ENCODE results near the gene TSPAN32. TPM values are rescaled to one million over a fixed set of nuclear protein-coding genes. Genes with fewer than 3 reads are reported as not detected.

The TSPAN32 gene
- total RNA-seq, 5 donors from 2014 or later (not counting 1 experiment from before 2014, with no cell fraction given), result 66.9 to 185 (median 92.3) TPM

DNA sequence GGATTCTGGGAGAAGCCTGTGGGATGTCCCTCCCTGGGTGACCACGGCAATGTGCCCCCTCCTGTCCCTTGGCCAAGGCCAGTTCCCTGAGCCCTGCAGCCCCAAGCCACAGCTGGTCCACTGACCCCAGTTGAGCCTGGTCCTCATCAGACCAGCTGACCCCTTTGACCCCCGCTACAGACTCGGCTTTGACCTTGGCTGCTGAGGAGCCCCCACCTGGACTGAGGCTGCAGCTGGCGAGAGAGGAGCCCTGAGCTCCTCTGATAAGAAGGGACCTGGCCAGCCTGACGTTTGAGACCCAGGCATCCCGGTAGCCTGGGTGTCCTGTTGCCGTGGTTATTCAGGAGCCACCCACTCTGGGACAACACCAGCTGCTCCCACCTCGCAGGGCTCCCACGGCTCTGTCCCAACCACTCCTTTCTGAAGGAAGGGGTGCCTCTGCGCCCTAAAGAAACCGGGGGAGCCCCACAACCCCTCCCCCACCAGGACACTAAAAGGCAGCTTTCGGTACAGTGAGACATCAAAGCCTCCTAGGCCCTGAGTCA is 34.4 kb upstream of the TSPAN32 start:
- Mint-ChIP-seq H3K4me1 (peaks cover 28 to 34% (median 31%) of the 10 kb centered on the region in 3 donors), H3K9me3 (no peaks in the 10 kb centered on the region), H3K36me3 (no peaks in the 10 kb centered on the region), H3K27me3 (peaks cover 3 to 23% of the 10 kb centered on the region in 2 donors), H3K27ac (no peak overlapping the region), H3K4me3 (peak overlapping the region in 1 of 3 donors; percentile 64)
- ATAC-seq (replicated peaks in 1 of 4), result no peak
- DNase-seq, result no peak
- Histone ChIP-seq H3K9me3 (no peaks in the 10 kb centered on the region), H3K4me1 (ENCODE audit: control insufficient read depth in 1 of 2, extremely low read depth in 1 of 2, insufficient read depth in 2 of 2, low read length in 2 of 2) (peaks cover 4 to 58% of the 10 kb centered on the region in 2 experiments), H3K27me3 (replicated peaks in 1 of 2; ENCODE audit: control insufficient read depth in 2 of 2, extremely low read depth in 1 of 2, insufficient read depth in 2 of 2, low read length in 1 of 2) (peaks cover 0 to 48% of the 10 kb centered on the region in 2 experiments), H3K4me3 (ENCODE audit: control insufficient read depth in 1 of 2, extremely low read depth in 1 of 2, low read length in 1 of 2) (no peak overlapping the region), H3K27ac (ENCODE audit: low read length) (no peak overlapping the region), H3K36me3 (ENCODE audit: control insufficient read depth in 2 of 2, extremely low read depth in 1 of 2, insufficient read depth in 1 of 2, low read length in 1 of 2) (no peaks in the 10 kb centered on the region)
- 94% methylated on average over 9 of the region's 12 CpGs for WGBS (ENCODE audit: insufficient coverage)
- ChIA-PET CTCF (no interaction called here), POLR2A (no interaction called here)

DNA sequence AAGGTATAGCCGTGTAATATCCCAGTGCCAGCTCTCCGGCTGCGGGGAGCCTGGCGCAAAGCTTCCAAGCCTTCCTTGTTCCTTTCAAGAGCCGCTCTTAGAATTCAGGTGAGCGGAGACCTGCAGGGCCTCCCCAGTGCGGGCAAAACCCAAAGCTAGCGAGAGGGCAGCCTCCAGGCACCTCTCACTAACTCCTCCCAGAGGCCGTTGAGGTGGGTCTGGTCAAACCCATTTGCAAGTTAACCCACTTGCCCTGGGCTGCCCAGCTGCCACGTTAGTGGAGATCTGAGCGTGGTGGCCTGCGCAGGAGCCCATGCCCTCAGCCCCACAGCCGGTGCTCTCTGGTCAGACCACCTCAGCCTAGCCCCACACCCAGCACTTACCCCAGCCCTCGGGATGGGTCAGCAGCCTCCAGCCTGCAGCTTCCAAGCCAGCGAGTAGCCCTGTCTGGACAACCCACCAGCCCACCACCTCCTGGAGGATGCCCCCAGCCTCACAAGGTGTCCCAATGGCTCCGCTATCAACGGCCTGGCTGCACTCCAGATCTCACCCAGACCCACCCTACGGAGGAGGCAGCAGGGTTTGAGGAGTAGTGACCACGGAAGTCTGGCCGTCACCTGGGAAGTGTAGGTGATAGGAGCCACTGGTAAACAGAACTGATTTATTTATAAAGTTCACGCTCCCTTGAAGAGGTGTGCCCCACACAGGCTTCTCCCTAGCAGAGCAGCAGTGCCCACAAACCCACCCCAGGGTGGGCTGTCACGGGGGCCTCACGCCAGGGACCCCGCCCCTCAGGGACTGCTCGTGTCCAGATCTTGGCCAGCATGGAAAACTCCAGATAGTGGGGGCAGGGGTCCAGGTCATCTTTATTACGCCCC is 33.7 kb upstream of the TSPAN32 start:
- Mint-ChIP-seq H3K9me3 (no peaks in the 10 kb centered on the region), H3K27me3 (peaks cover 6 to 30% of the 10 kb centered on the region in 2 donors), H3K36me3 (no peaks in the 10 kb centered on the region), H3K4me3 (peak overlapping the region; percentile 61 to 65 (median 64)), H3K4me1 (peaks cover 28 to 35% (median 31%) of the 10 kb centered on the region in 3 donors), H3K27ac (peak overlapping the region; percentile 5 to 22)
- no peaks in the 10 kb centered on the region for H3K9me3 ChIP-seq
- H3K4me1 ChIP-seq (ENCODE audit: control insufficient read depth in 1 of 2, extremely low read depth in 1 of 2, insufficient read depth in 2 of 2, low read length in 2 of 2), result peaks cover 4 to 58% of the 10 kb centered on the region in 2 experiments
- ATAC-seq (replicated peaks in 1 of 4) (no peak), DNase-seq (no peak)
- WGBS (ENCODE audit: insufficient coverage), result 93% methylated on average over 10 of the region's 26 CpGs
- H3K27me3 ChIP-seq (replicated peaks in 1 of 2; ENCODE audit: control insufficient read depth in 2 of 2, extremely low read depth in 1 of 2, insufficient read depth in 2 of 2, low read length in 1 of 2), result peaks cover 0 to 55% of the 10 kb centered on the region in 2 experiments
- H3K4me3 ChIP-seq (ENCODE audit: control insufficient read depth in 1 of 2, extremely low read depth in 1 of 2, low read length in 1 of 2), result peak overlapping the region; percentile 12 to 15
- ChIA-PET CTCF (no interaction called here), POLR2A (interaction anchor here in 1 of 2 donors (0.6 kb wide), 1 partner anchor 917 kb away, joined by 4 read pairs; no protein-coding TSS in a partner anchor)
- no peak overlapping the region for H3K27ac ChIP-seq (ENCODE audit: low read length)
- H3K36me3 ChIP-seq (ENCODE audit: control insufficient read depth in 2 of 2, extremely low read depth in 1 of 2, insufficient read depth in 1 of 2, low read length in 1 of 2), result no peaks in the 10 kb centered on the region

- peak in 24 of 35 experiments; percentile 4 to 56 (median 26) for DNase-seq
- Histone ChIP-seq H3K36me3 (ENCODE audit: control insufficient read depth in 2 of 2, extremely low read depth in 1 of 2, insufficient read depth in 1 of 2, low read length in 1 of 2) (no peaks in the 10 kb centered on the region), H3K27me3 (replicated peaks in 1 of 2; ENCODE audit: control insufficient read depth in 2 of 2, extremely low read depth in 1 of 2, insufficient read depth in 2 of 2, low read length in 1 of 2) (peaks cover 0 to 58% of the 10 kb centered on the region in 2 experiments), H3K4me3 (ENCODE audit: control insufficient read depth in 1 of 2, extremely low read depth in 1 of 2, low read length in 1 of 2) (peak overlapping the region; percentile 33 to 57), H3K4me1 (ENCODE audit: control insufficient read depth in 1 of 2, extremely low read depth in 1 of 2, insufficient read depth in 2 of 2, low read length in 2 of 2) (peaks cover 4 to 58% of the 10 kb centered on the region in 2 experiments), H3K27ac (ENCODE audit: low read length) (no peak overlapping the region), H3K9me3 (no peaks in the 10 kb centered on the region)
- Mint-ChIP-seq H3K9me3 (no peaks in the 10 kb centered on the region), H3K27me3 (peaks cover 7 to 30% of the 10 kb centered on the region in 2 donors), H3K27ac (peak overlapping the region in 1 of 2 donors; percentile 5), H3K36me3 (no peaks in the 10 kb centered on the region), H3K4me3 (peak overlapping the region; percentile 61 to 65 (median 64)), H3K4me1 (peaks cover 28 to 35% (median 31%) of the 10 kb centered on the region in 3 donors)
- CTCF ChIA-PET, result no interaction called here
- POLR2A ChIA-PET, result interaction anchor here in 1 of 2 donors (0.6 kb wide), 1 partner anchor 918 kb away, joined by 4 read pairs; no protein-coding TSS in a partner anchor
- ATAC-seq (replicated peaks in 1 of 4), result peak; percentile 29 to 40 (median 32)
- WGBS (ENCODE audit: insufficient coverage), result 3% methylated on average over 61 of the region's 89 CpGs
Observed at GRCh38 chr11:2268729-2269600, 32.8 kb upstream of the TSPAN32 start.

- ChIA-PET POLR2A (no interaction called here), CTCF (no interaction called here)
- Histone ChIP-seq H3K4me3 (ENCODE audit: control insufficient read depth in 1 of 2, extremely low read depth in 1 of 2, low read length in 1 of 2) (peak overlapping the region; percentile 33 to 57), H3K9me3 (no peaks in the 10 kb centered on the region), H3K27me3 (replicated peaks in 1 of 2; ENCODE audit: control insufficient read depth in 2 of 2, extremely low read depth in 1 of 2, insufficient read depth in 2 of 2, low read length in 1 of 2) (peaks cover 0 to 58% of the 10 kb centered on the region in 2 experiments), H3K27ac (ENCODE audit: low read length) (no peak overlapping the region), H3K4me1 (ENCODE audit: control insufficient read depth in 1 of 2, extremely low read depth in 1 of 2, insufficient read depth in 2 of 2, low read length in 2 of 2) (peaks cover 4 to 58% of the 10 kb centered on the region in 2 experiments), H3K36me3 (ENCODE audit: control insufficient read depth in 2 of 2, extremely low read depth in 1 of 2, insufficient read depth in 1 of 2, low read length in 1 of 2) (no peaks in the 10 kb centered on the region)
- WGBS (ENCODE audit: insufficient coverage), result 3% methylated on average over 95 of the region's 104 CpGs
- no peaks in the 10 kb centered on the region for H3K9me3 Mint-ChIP-seq
- peak overlapping the region; percentile 43 to 52 (median 49) for H3K4me3 Mint-ChIP-seq
- H3K4me1 Mint-ChIP-seq, result peaks cover 27 to 35% (median 31%) of the 10 kb centered on the region in 3 donors
- DNase-seq (peak in 31 of 35 experiments; percentile 6 to 75 (median 45)), ATAC-seq (replicated peaks in 1 of 4) (peak; percentile 70 to 76 (median 73))
- peaks cover 7 to 30% of the 10 kb centered on the region in 2 donors for H3K27me3 Mint-ChIP-seq
- H3K36me3 Mint-ChIP-seq, result no peaks in the 10 kb centered on the region
- H3K27ac Mint-ChIP-seq, result no peak overlapping the region
Observed at GRCh38 chr11:2269601-2270321, 32.1 kb upstream of the TSPAN32 start.

GRCh38 chr11:2270322-2271076 is 31.3 kb upstream of the TSPAN32 start, which contains the start of gene ASCL2:
Gene ASCL2 (minus strand): TSS chr11:2270588. CDS start chr11:2270332, 256 bp downstream.
- Histone ChIP-seq H3K9me3 (no peaks in the 10 kb centered on the region), H3K4me3 (ENCODE audit: control insufficient read depth in 1 of 2, extremely low read depth in 1 of 2, low read length in 1 of 2) (peak within 1 kb of the TSS; percentile 33 to 57), H3K4me1 (ENCODE audit: control insufficient read depth in 1 of 2, extremely low read depth in 1 of 2, insufficient read depth in 2 of 2, low read length in 2 of 2) (peaks cover 4 to 55% of the 10 kb centered on the region in 2 experiments), H3K27ac (ENCODE audit: low read length) (no peak within 1 kb of the TSS), H3K27me3 (replicated peaks in 1 of 2; ENCODE audit: control insufficient read depth in 2 of 2, extremely low read depth in 1 of 2, insufficient read depth in 2 of 2, low read length in 1 of 2) (peaks cover 0 to 65% of the 10 kb centered on the region in 2 experiments), H3K36me3 (ENCODE audit: control insufficient read depth in 2 of 2, extremely low read depth in 1 of 2, insufficient read depth in 1 of 2, low read length in 1 of 2) (no peaks in the 10 kb centered on the region)
- no peaks in the 10 kb centered on the region for H3K36me3 Mint-ChIP-seq
- peaks cover 7 to 35% of the 10 kb centered on the region in 2 donors for H3K27me3 Mint-ChIP-seq
- no peak within 1 kb of the TSS for H3K27ac Mint-ChIP-seq
- peaks cover 20 to 30% (median 27%) of the 10 kb centered on the region in 3 donors for H3K4me1 Mint-ChIP-seq
- H3K9me3 Mint-ChIP-seq, result no peaks in the 10 kb centered on the region
- peak within 1 kb of the TSS; percentile 43 to 62 (median 52) for H3K4me3 Mint-ChIP-seq
- ChIA-PET POLR2A (interaction anchor here in 1 of 2 donors (1.0 kb wide), 1 partner anchor 130 kb away, joined by 3 read pairs; the partner anchor contains the start of gene TSSC4), CTCF (no interaction called here)
- peak in 3 of 35 experiments; percentile 12 to 26 (median 20) for DNase-seq
- WGBS (ENCODE audit: insufficient coverage), result 5% methylated on average over 84 of the region's 89 CpGs
- ATAC-seq (replicated peaks in 1 of 4), result peak in 1 of 4 experiments; percentile 15
